Neural progenitor cell (in vitro differentiated cells): Measurements from ENCODE around the gene RIOK3. TPM values are rescaled to one million over a fixed set of nuclear protein-coding genes. Genes with fewer than 3 reads are reported as not detected.
A peak's percentile ranks its signal among the peaks of the same experiment; 100 is the strongest.

Source experiments
- DNase-seq: peaks from one replicate; pipeline ENCODE4 v3.0.0-alpha.2; 2016; ENCODE audit warnings: low spot score
- H2AFZ ChIP-seq: fragments of 200-600 bp; sonication (generic); replicated peaks from 2 replicates; pipeline ENCODE4 v1.6.1; 2016; ENCODE audit warnings: antibody characterized with exemption
- H3F3A ChIP-seq: fragments of 200-600 bp; sonication (generic); 2 replicates; pipeline ENCODE4 v1.6.1; 2016; ENCODE audit warnings: antibody characterized with exemption, low read depth
- H3K27ac ChIP-seq: fragments of 200-600 bp; sonication (generic); 2 replicates; pipeline ENCODE4 v1.5.1; 2016; ENCODE audit warnings: mild to moderate bottlenecking
- H3K27me3 ChIP-seq: fragments of 200-600 bp; sonication (generic); 2 replicates; pipeline ENCODE4 v1.6.1; 2016; ENCODE audit warnings: mild to moderate bottlenecking, moderate library complexity
- H3K36me3 ChIP-seq: fragments of 200-600 bp; sonication (generic); 2 replicates; pipeline ENCODE4 v1.5.1; 2016
- H3K4me1 ChIP-seq: fragments of 200-600 bp; sonication (generic); 2 replicates; pipeline ENCODE4 v1.6.1; 2016; ENCODE audit warnings: mixed run types
- H3K4me2 ChIP-seq: fragments of 200-600 bp; sonication (generic); 2 replicates; pipeline ENCODE4 v1.6.1; 2016
- H3K4me3 ChIP-seq: fragments of 200-600 bp; sonication (generic); 2 replicates; pipeline ENCODE4 v1.5.1; 2016
- H3K79me2 ChIP-seq: fragments of 200-600 bp; sonication (generic); 2 replicates; pipeline ENCODE4 v1.6.1; 2016; ENCODE audit warnings: low read depth
- H3K9ac ChIP-seq: fragments of 200-600 bp; sonication (generic); 2 replicates; pipeline ENCODE4 v1.6.1; 2016
- H3K9me3 ChIP-seq: fragments of 200-600 bp; sonication (generic); 2 replicates; pipeline ENCODE4 v1.5.1; 2016; ENCODE audit warnings: low read depth
- H4K20me1 ChIP-seq: fragments of 200-600 bp; sonication (generic); 2 replicates; pipeline ENCODE4 v1.6.1; 2016; ENCODE audit warnings: low read depth
- H3K27ac Mint-ChIP-seq: 3 replicates; pipeline ENCODE4 v1.8.0; 2021; ENCODE audit warnings: mixed read lengths
- H3K27me3 Mint-ChIP-seq: 2 replicates; pipeline ENCODE4 v1.8.0; 2022; ENCODE audit warnings: low read depth, mild to moderate bottlenecking, inconsistent platforms, moderate library complexity, mixed read lengths; ENCODE audit not compliant: insufficient read depth
- H3K36me3 Mint-ChIP-seq: 3 replicates; pipeline ENCODE4 v1.8.0; 2021; ENCODE audit warnings: mixed read lengths
- H3K4me1 Mint-ChIP-seq: 3 replicates; pipeline ENCODE4 v1.8.0; 2021; ENCODE audit warnings: mixed read lengths
- H3K4me3 Mint-ChIP-seq: 3 replicates; pipeline ENCODE4 v1.8.0; 2021; ENCODE audit warnings: mild to moderate bottlenecking, moderate library complexity, mixed read lengths
- H3K9me3 Mint-ChIP-seq: 3 replicates; pipeline ENCODE4 v1.8.0; 2020; ENCODE audit warnings: mixed read lengths
- CTCF ChIP-seq: fragments of 200-600 bp; sonication (generic); IDR thresholded peaks from 2 replicates; pipeline ENCODE4 v1.5.1; 2017; ENCODE audit warnings: antibody characterized with exemption, mild to moderate bottlenecking
- EZH2 ChIP-seq: fragments of 200-600 bp; sonication (generic); IDR thresholded peaks from 2 replicates; pipeline ENCODE4 v1.6.1; 2017; ENCODE audit warnings: antibody characterized with exemption, mild to moderate bottlenecking, moderate library complexity
- EZH2phosphoT487 ChIP-seq: fragments of 200-600 bp; sonication (generic); IDR thresholded peaks from 2 replicates; pipeline ENCODE4 v1.6.1; 2017; ENCODE audit warnings: antibody characterized with exemption
- total RNA-seq: library from RNA; depleted of rRNA; stranded (reverse); fragments of >200 nt; gene quantifications from 2 replicates; pipeline ENCODE4 v1.2.3, GENCODE V29; 2015; ENCODE audit warnings: low replicate concordance

The RIOK3 gene
- total RNA-seq, 1 donor from 2014 or later, result 77.5 TPM

GRCh38 chr18:23501626-23502025 lies 48.5 kb downstream of the RIOK3 start:
- peaks cover 15% of the 10 kb centered on the region for H3F3A ChIP-seq

GRCh38 chr18:23502516-23503037 lies 49.5 kb downstream of the RIOK3 start:
- H3K27me3 Mint-ChIP-seq, result peaks cover 10% of the 10 kb centered on the region
- Histone ChIP-seq H3K9ac (no peak overlapping the region), H4K20me1 (peaks cover 15% of the 10 kb centered on the region), H3K27ac (peak overlapping the region; percentile 65), H3K4me2 (peak overlapping the region; percentile 73), H3K4me1 (peaks cover 12% of the 10 kb centered on the region), H3K79me2 (peaks cover 31% of the 10 kb centered on the region), H3F3A (peaks cover 15% of the 10 kb centered on the region), H2AFZ (peak overlapping the region; percentile 43), H3K9me3 (no peaks in the 10 kb centered on the region), H3K27me3 (peaks cover 29% of the 10 kb centered on the region), H3K4me3 (peak overlapping the region; percentile 79), H3K36me3 (no peaks in the 10 kb centered on the region)
- peak overlapping the region; percentile 91 for H3K4me3 Mint-ChIP-seq
- no peak for DNase-seq
- peaks cover 9% of the 10 kb centered on the region for H3K36me3 Mint-ChIP-seq
- H3K27ac Mint-ChIP-seq, result peak overlapping the region; percentile 47
- H3K9me3 Mint-ChIP-seq, result no peaks in the 10 kb centered on the region
- peaks cover 28% of the 10 kb centered on the region for H3K4me1 Mint-ChIP-seq
- TF ChIP-seq EZH2phosphoT487 (no peak), EZH2 (no peak), CTCF (no peak)

More at GRCh38 chr18:23501626-23502025, 48.5 kb downstream of the RIOK3 start:
- Mint-ChIP-seq H3K4me3 (peak overlapping the region; percentile 71), H3K27me3 (peaks cover 10% of the 10 kb centered on the region), H3K4me1 (peaks cover 28% of the 10 kb centered on the region), H3K36me3 (peaks cover 4% of the 10 kb centered on the region), H3K9me3 (no peaks in the 10 kb centered on the region), H3K27ac (no peak overlapping the region)
- TF ChIP-seq EZH2 (no peak), EZH2phosphoT487 (no peak), CTCF (no peak)
- Histone ChIP-seq H4K20me1 (peaks cover 15% of the 10 kb centered on the region), H3K36me3 (no peaks in the 10 kb centered on the region), H3K79me2 (peaks cover 26% of the 10 kb centered on the region), H3K4me1 (peaks cover 12% of the 10 kb centered on the region), H3K27ac (no peak overlapping the region), H3K4me3 (no peak overlapping the region), H2AFZ (no peak overlapping the region), H3K9ac (no peak overlapping the region), H3K27me3 (peaks cover 29% of the 10 kb centered on the region), H3K9me3 (no peaks in the 10 kb centered on the region), H3K4me2 (no peak overlapping the region)
- no peak for DNase-seq

GRCh38 chr18:23503038-23503962 lies 50.2 kb downstream of the RIOK3 start, which contains the start of gene RMC1:
Gene RMC1, plus strand, starts transcription at chr18:23503511. Its CDS starts 108 bp downstream, at chr18:23503619.
- peaks cover 10% of the 10 kb centered on the region for H3K27me3 Mint-ChIP-seq
- DNase-seq, result peak; percentile 97
- Histone ChIP-seq H3K9ac (peak within 1 kb of the TSS; percentile 52), H2AFZ (peak within 1 kb of the TSS; percentile 43), H3F3A (peaks cover 15% of the 10 kb centered on the region), H3K4me2 (peak within 1 kb of the TSS; percentile 89), H3K36me3 (no peaks in the 10 kb centered on the region), H3K27me3 (peaks cover 29% of the 10 kb centered on the region), H3K4me3 (peak within 1 kb of the TSS; percentile 79), H3K79me2 (peaks cover 32% of the 10 kb centered on the region), H3K9me3 (no peaks in the 10 kb centered on the region), H3K4me1 (peaks cover 15% of the 10 kb centered on the region), H4K20me1 (peaks cover 15% of the 10 kb centered on the region), H3K27ac (peak within 1 kb of the TSS; percentile 65)
- peak within 1 kb of the TSS; percentile 74 for H3K27ac Mint-ChIP-seq
- peak within 1 kb of the TSS; percentile 94 for H3K4me3 Mint-ChIP-seq
- no peaks in the 10 kb centered on the region for H3K9me3 Mint-ChIP-seq
- no peak for TF ChIP-seq EZH2phosphoT487
- TF ChIP-seq CTCF, result peak; percentile 41
- no peak for TF ChIP-seq EZH2
- H3K4me1 Mint-ChIP-seq, result peaks cover 28% of the 10 kb centered on the region
- peaks cover 11% of the 10 kb centered on the region for H3K36me3 Mint-ChIP-seq
